ENCODE results near the gene CBY1. TPM values are rescaled to one million over a fixed set of nuclear protein-coding genes. Genes with fewer than 3 reads are reported as not detected.

The CBY1 gene
- total RNA-seq, 1 donor: 20.7 TPM

DNA sequence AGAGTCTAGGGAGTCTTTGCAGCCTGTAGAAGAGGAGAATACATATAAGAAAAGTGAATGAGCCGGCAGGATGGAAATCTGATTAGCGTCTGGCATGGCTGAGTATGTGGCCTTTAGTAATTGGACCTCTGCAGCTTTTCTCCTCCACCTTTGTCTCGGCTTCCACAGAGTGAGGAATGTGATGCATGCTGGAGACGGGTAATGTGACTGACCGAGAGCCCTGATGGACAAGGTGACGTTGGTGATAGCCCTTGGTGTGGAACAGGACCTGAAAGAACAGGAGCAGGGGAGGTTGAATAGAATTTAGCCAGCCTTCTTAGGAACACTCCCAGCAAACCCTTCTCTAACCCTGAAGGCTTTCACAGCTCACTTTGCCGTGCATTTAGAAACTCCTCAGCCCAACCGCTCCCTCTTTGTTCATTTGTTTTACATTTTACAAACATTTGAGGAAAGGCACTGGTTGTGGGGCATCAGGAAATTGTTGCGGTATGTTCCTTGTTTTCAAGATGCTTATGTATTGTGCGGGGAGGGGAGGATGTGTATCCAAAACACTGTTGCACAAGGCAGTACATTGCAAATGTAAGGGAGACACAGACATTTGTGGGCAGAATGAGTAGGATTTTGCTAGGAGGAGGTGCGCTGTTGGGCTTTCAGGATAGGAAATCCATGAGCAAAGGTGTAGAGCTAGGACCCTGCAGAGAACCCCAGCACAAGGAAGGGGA lies 56.2 kb downstream of the CBY1 start:
- no peak for TF ChIP-seq CTCF (IDR thresholded peaks at IDR 0.05; ENCODE audit: insufficient read depth, low read depth, low read length)
- H3K4me3 ChIP-seq (ENCODE audit: low read depth, low read length): no peak overlapping the region
- no peak for DNase-seq (ENCODE audit: low read depth)

DNA sequence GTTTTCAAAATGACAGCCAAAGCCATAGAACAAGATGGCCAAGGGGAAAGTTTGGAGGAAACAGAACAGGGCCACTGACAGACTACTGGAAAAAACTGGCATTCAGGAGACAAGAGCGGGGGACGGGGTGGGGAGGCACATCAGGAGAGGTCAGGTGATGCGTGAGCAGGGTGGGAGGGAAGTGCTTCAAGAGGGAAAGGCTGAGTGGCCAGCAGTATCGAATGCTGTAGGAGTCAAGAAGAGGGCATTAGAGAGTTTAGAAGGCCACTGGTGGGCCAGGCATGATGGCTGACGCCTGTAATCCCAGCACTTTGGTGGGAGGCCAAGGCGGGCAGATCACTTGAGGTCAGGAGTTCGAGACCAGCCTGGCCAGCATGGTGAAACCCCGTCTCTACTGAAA lies 57.5 kb downstream of the CBY1 start:
- no peak for TF ChIP-seq CTCF (IDR thresholded peaks at IDR 0.05; ENCODE audit: insufficient read depth, low read depth, low read length)
- no peak for DNase-seq (ENCODE audit: low read depth)
- H3K4me3 ChIP-seq (ENCODE audit: low read depth, low read length): no peak overlapping the region

GRCh38 chr22:38715176-38715764 lies 58.8 kb downstream of the CBY1 start:
- no peak for DNase-seq (ENCODE audit: low read depth)
- no peak overlapping the region for H3K4me3 ChIP-seq (ENCODE audit: low read depth, low read length)
- no peak for TF ChIP-seq CTCF (IDR thresholded peaks at IDR 0.05; ENCODE audit: insufficient read depth, low read depth, low read length)

GRCh38 chr22:38715852-38716251 lies 59.4 kb downstream of the CBY1 start:
- H3K4me3 ChIP-seq (ENCODE audit: low read depth, low read length): no peak overlapping the region
- no peak for TF ChIP-seq CTCF (IDR thresholded peaks at IDR 0.05; ENCODE audit: insufficient read depth, low read depth, low read length)
- DNase-seq (ENCODE audit: low read depth): no peak

DNA sequence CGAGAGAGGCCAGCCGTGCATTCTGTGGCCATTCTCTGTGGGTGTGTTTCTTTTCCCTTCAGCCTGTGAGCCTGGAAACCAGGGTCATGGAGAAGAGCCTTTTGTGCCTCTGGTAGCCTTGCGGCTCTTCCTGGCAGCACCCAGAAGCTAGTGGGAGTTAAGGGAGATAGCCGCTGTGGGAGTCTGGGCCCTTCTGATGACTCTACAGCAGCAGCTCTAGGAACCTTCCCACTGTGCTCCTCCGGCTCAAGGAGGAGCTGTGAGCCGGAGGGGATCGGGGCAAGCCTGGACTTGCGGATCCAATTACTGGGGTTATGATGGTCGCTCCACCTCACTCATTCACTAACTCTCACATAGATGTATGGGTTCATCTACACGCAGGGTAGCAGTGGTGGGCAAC lies 59.8 kb downstream of the CBY1 start:
- no peak for TF ChIP-seq CTCF (IDR thresholded peaks at IDR 0.05; ENCODE audit: insufficient read depth, low read depth, low read length)
- no peak for DNase-seq (ENCODE audit: low read depth)

GRCh38 chr22:38716826-38717225 lies 60.4 kb downstream of the CBY1 start:
- no peak for DNase-seq (ENCODE audit: low read depth)
- no peak overlapping the region for H3K4me3 ChIP-seq (ENCODE audit: low read depth, low read length)
- no peak for TF ChIP-seq CTCF (IDR thresholded peaks at IDR 0.05; ENCODE audit: insufficient read depth, low read depth, low read length)

More for the DNA sequence above, 59.8 kb downstream of the CBY1 start:
- H3K4me3 ChIP-seq (ENCODE audit: low read depth, low read length): no peak overlapping the region

Measured in fibroblast of villous mesenchyme (primary cell).